Measurements from ENCODE around the gene SLC6A3.

DNA sequence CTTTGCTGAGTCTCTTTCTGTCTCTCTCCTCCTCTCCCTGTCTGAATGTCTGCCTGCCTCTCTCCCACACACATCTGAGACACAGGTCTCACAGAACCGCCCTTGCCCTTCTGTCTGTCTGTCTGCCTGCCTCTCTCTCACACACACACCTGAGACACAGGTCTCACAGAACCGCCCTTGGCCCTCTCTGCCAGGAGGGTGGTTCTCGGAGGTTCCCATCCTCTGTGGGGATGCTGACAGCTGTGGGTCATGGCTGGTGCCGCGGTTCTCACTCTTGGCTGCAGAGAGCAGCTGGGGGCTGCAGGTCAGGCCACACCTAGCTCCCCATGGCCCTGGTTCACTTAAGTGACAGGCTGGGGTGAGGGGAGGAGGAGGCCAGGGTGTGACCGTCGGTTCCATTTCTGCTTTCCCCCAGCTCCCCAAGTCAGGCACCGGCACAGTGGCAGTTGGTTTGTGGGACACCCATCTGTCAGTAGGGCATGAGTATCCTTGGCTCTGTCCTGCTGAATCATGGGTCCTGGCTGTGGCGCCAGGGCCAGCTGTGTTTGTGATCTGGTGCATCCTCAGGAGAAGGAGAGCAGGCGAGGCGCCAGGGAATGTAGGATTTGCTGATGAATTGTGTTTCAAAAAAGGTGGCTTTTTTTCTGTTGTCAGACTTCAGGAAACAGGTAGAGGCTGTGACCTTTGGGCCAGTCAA is 58.0 kb downstream of the SLC6A3 start:
- TF ChIP-seq, protein P1, sequence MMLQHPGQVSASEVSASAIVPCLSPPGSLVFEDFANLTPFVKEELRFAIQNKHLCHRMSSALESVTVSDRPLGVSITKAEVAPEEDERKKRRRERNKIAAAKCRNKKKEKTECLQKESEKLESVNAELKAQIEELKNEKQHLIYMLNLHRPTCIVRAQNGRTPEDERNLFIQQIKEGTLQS (IDR thresholded peaks at IDR 0.05) = no peak
- TF ChIP-seq, protein P1 (CRISPR knock-in tag; conservative IDR thresholded peaks at IDR 0.05) = no peak
- TF ChIP-seq MAFK (IDR thresholded peaks at IDR 0.05; ENCODE audit: low read length) (no peak), ZNF655 (CRISPR knock-in tag; IDR thresholded peaks at IDR 0.05) (no peak), CEBPB (tag; IDR thresholded peaks at IDR 0.05) (no peak), TBL1XR1 (IDR thresholded peaks at IDR 0.05; ENCODE audit: low read length in 2 of 2) (no peak), ZBTB12 (CRISPR knock-in tag; IDR thresholded peaks at IDR 0.05) (no peak), POLR2A (conservative IDR thresholded peaks at IDR 0.05) (no peak), HNRNPL (IDR thresholded peaks at IDR 0.05; ENCODE audit: low read depth, low read length) (no peak), KDM2B (CRISPR knock-in tag; IDR thresholded peaks at IDR 0.05) (no peak), ZNF121 (CRISPR knock-in tag; conservative IDR thresholded peaks at IDR 0.05) (no peak), RCOR1 (IDR thresholded peaks at IDR 0.05; ENCODE audit: borderline replicate concordance in 1 of 2, low read depth in 2 of 2, low read length in 2 of 2) (no peak), CREM (IDR thresholded peaks at IDR 0.05; ENCODE audit: low read depth) (no peak)
- TF ChIP-seq, protein P2, sequence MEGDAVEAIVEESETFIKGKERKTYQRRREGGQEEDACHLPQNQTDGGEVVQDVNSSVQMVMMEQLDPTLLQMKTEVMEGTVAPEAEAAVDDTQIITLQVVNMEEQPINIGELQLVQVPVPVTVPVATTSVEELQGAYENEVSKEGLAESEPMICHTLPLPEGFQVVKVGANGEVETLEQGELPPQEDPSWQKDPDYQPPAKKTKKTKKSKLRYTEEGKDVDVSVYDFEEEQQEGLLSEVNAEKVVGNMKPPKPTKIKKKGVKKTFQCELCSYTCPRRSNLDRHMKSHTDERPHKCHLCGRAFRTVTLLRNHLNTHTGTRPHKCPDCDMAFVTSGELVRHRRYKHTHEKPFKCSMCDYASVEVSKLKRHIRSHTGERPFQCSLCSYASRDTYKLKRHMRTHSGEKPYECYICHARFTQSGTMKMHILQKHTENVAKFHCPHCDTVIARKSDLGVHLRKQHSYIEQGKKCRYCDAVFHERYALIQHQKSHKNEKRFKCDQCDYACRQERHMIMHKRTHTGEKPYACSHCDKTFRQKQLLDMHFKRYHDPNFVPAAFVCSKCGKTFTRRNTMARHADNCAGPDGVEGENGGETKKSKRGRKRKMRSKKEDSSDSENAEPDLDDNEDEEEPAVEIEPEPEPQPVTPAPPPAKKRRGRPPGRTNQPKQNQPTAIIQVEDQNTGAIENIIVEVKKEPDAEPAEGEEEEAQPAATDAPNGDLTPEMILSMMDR (IDR thresholded peaks at IDR 0.05 in 2 of 3, conservative IDR thresholded peaks at IDR 0.05 in 1 of 3; ENCODE audit: insufficient read depth in 2 of 3, low read depth in 1 of 3, low read length in 3 of 3) = no peak
- TF ChIP-seq, protein P3, sequence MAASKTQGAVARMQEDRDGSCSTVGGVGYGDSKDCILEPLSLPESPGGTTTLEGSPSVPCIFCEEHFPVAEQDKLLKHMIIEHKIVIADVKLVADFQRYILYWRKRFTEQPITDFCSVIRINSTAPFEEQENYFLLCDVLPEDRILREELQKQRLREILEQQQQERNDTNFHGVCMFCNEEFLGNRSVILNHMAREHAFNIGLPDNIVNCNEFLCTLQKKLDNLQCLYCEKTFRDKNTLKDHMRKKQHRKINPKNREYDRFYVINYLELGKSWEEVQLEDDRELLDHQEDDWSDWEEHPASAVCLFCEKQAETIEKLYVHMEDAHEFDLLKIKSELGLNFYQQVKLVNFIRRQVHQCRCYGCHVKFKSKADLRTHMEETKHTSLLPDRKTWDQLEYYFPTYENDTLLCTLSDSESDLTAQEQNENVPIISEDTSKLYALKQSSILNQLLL (CRISPR knock-in tag; IDR thresholded peaks at IDR 0.05; ENCODE audit: borderline replicate concordance) = no peak
